ENCODE data around the gene CELF4. TPM values are rescaled to one million over a fixed set of nuclear protein-coding genes. Genes with fewer than 3 reads are reported as not detected.

The CELF4 gene
- not detected for polyA plus RNA-seq (2012; ENCODE audit: low read depth, missing spikeins)

DNA sequence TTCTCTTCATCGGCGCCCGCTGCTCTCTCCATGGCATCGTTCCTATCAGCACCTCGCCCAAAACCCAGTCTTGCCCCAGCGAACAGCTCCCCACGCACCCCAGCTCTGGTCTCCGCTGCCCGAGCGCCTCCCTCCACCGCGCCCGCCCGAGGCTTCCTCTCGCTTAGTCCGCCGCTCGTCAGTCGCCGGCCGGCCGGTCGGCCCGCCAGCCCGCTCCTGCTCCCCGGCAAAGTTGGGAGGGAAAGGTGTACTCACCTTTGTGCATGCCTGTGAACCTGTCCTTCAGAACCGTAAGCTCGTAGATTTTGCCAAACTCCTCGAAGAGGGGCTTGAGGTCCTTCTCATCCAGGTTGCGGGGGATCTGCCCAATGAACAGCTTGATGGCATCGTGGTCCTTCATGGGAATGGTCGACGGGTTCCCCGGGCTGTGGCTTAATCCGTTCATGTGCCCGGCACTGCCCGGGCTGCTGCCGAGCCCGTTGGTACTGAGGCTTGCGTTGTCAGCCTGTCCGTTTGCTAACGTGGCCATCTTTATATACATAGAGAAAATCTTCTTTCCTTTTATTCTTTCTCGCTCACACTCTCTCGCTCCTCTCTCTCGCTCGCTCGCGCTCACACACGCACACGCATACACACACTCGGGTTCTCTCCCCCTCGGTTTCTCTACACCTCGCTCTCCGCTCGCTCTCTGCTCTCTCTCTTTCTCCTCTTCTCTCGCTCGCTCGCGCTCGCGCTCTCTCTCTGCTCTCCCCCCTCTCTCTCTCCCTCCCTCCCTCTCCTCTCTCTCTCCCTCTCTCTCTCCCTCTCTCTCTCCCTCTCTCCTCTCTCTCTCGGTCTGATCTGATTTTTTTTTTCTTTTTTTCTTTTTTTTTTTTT lies at the start of gene CELF4:
Gene CELF4 (minus strand): TSS at position 698 of the 876 bp plus-strand sequence.
- no peak for FAIRE-seq
- no peak for DNase-seq (ENCODE audit: insufficient read length, low spot score)
- TF ChIP-seq POLR2AphosphoS5 (IDR thresholded peaks at IDR 0.05; ENCODE audit: low read depth, low read length) (no peak), TAF1 (IDR thresholded peaks at IDR 0.05; ENCODE audit: low read depth, low read length) (no peak), SPI1 (IDR thresholded peaks at IDR 0.05; ENCODE audit: low read depth, low read length) (no peak), POLR2A (IDR thresholded peaks at IDR 0.05; ENCODE audit: low read depth, low read length) (no peak), POU2F2 (IDR thresholded peaks at IDR 0.05; ENCODE audit: low read depth, low read length) (no peak), PAX5 (IDR thresholded peaks at IDR 0.05; ENCODE audit: insufficient read depth, low read length, severe bottlenecking) (no peak)

DNA sequence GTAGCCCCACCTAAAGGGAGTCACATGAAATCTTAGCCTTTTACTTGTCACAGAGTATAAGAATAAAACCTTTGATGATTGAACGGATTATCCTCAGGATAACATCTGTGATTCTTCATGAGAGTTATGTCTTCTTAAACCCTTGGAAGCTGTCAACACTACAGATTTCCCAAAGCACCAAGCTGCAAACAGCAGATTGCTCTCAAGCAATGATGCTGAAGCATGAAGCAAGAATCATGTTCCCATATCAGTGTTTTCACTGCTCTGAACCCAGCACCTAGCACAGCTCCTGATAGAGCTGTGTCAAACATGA lies 47.6 kb upstream of the CELF4 start:
- TF ChIP-seq POLR2A (IDR thresholded peaks at IDR 0.05; ENCODE audit: low read depth, low read length) (no peak), PAX5 (IDR thresholded peaks at IDR 0.05; ENCODE audit: insufficient read depth, low read length, severe bottlenecking) (no peak), POLR2AphosphoS5 (IDR thresholded peaks at IDR 0.05; ENCODE audit: low read depth, low read length) (no peak), SPI1 (IDR thresholded peaks at IDR 0.05; ENCODE audit: low read depth, low read length) (no peak), POU2F2 (IDR thresholded peaks at IDR 0.05; ENCODE audit: low read depth, low read length) (no peak)
- DNase-seq (ENCODE audit: insufficient read length, low spot score): no peak
- FAIRE-seq: no peak

DNA sequence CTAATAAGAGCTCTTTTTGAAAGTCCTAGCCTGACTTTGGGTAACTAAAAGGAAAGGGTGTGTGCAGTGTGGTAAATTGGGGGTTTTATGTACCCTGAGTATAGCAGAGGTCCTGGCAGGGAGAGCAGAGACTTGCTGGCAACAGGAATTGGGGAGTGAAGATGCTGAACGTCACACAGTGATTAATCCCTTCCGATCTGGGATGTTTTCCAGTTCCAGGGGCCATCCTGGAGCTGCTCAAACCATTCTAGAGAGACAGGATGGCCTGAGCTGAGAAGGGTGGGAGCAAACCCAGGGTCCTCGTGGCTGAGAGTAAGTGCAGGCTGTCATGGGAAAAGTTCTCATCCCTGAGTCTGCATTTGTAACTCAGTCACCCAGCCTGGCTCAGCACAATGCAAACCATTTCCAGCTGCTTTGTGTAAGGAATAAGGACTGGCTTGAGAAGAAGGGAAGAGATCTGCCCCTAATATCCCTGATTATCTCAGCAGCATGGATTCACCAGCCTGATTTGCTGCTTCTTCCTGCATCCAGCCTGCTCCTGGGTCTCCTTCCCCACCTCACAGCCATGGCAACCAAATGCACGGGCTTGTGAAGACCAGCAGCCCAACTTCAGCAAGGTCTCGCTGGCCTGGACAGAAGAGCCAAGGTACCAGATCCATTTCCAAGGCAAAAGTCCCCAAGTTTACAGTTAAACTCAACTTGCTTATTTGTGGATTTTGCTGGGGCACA lies 47.1 kb upstream of the CELF4 start:
- no peak for TF ChIP-seq POU2F2 (IDR thresholded peaks at IDR 0.05; ENCODE audit: low read depth, low read length)
- TF ChIP-seq POLR2AphosphoS5 (IDR thresholded peaks at IDR 0.05; ENCODE audit: low read depth, low read length): no peak
- TF ChIP-seq SPI1 (IDR thresholded peaks at IDR 0.05; ENCODE audit: low read depth, low read length): no peak
- no peak for TF ChIP-seq POLR2A (IDR thresholded peaks at IDR 0.05; ENCODE audit: low read depth, low read length)
- TF ChIP-seq TAF1 (IDR thresholded peaks at IDR 0.05; ENCODE audit: low read depth, low read length): no peak
- TF ChIP-seq PAX5 (IDR thresholded peaks at IDR 0.05; ENCODE audit: insufficient read depth, low read length, severe bottlenecking): no peak
- FAIRE-seq (no peak), DNase-seq (ENCODE audit: insufficient read length, low spot score) (no peak)

DNA sequence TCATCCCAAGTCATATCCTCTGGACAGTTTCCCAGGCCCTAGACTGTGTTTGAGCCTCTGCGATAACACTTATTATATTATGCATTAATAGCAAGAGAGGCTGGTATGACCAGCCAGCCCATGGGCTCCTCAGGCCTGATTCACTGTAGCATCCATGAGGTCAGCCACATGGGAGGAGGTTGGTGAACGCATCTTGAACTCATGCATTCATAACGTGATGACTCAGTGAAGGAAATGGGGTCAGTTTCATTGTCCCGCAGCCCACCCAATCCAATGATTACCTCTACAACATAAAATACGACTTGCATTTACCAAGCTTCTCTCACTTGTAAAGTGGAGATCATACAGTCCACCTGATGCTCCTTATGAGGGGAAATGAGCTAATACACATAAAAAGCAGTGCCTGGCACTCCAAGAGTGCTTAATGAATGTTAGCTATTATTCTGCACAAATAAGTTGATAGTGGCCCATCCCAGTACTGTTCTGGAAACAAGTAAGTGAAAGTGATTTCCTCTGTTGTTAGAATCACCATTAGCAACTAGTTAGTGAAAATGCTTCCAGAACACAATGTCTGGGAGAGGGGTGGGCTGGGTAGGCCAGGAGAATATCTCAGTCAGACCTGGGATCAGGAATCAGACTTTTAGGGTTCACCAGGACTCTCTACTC lies 46.1 kb upstream of the CELF4 start:
- no peak for TF ChIP-seq TAF1 (IDR thresholded peaks at IDR 0.05; ENCODE audit: low read depth, low read length)
- no peak for TF ChIP-seq POU2F2 (IDR thresholded peaks at IDR 0.05; ENCODE audit: low read depth, low read length)
- no peak for TF ChIP-seq PAX5 (IDR thresholded peaks at IDR 0.05; ENCODE audit: insufficient read depth, low read length, severe bottlenecking)
- TF ChIP-seq SPI1 (IDR thresholded peaks at IDR 0.05; ENCODE audit: low read depth, low read length): no peak
- no peak for TF ChIP-seq POLR2A (IDR thresholded peaks at IDR 0.05; ENCODE audit: low read depth, low read length)
- no peak for TF ChIP-seq POLR2AphosphoS5 (IDR thresholded peaks at IDR 0.05; ENCODE audit: low read depth, low read length)
- FAIRE-seq (no peak), DNase-seq (ENCODE audit: insufficient read length, low spot score) (no peak)

DNA sequence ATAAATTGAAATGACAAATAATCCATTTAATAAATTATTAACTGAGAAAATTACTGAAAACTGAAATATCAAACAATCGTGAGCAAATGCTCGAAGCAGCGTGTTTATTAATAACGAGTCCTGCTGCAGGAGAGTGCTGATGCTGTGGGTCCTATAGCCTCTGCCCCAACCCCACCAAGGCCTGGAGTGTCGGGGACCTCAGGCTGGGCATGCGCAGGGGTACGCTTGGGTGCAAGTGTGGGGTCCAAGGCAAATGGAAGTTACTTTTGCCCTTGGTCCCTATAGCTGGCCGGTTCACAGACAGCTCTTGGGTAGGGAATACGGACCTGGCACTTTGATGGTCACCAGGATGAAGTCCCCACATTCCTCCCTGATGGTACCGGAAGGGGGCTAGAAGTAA lies 43.3 kb upstream of the CELF4 start:
- DNase-seq (ENCODE audit: insufficient read length, low spot score) (no peak), FAIRE-seq (no peak)
- TF ChIP-seq POLR2AphosphoS5 (IDR thresholded peaks at IDR 0.05; ENCODE audit: low read depth, low read length) (no peak), TAF1 (IDR thresholded peaks at IDR 0.05; ENCODE audit: low read depth, low read length) (no peak), PAX5 (IDR thresholded peaks at IDR 0.05; ENCODE audit: insufficient read depth, low read length, severe bottlenecking) (no peak), SPI1 (IDR thresholded peaks at IDR 0.05; ENCODE audit: low read depth, low read length) (no peak), POLR2A (IDR thresholded peaks at IDR 0.05; ENCODE audit: low read depth, low read length) (no peak), POU2F2 (IDR thresholded peaks at IDR 0.05; ENCODE audit: low read depth, low read length) (no peak)

DNA sequence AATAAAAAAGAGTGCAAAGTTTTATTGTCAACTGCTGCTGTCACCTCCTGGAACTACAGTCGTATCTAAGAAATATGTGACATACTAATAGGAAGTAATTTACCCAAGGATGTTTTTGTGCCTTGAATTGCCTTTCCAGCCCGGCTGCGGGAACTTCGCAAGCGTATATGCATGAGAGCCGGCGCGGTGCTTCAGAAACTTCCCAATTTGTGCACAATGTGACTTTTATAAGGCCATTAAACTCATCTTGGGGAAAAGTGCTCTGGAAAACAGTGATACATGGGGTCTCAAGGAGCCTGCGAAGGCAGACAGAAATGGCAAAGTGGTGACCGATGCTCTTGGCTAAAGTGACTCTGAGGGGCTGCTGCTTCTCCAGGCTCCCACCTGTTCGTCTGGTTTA lies 41.7 kb upstream of the CELF4 start:
- FAIRE-seq: no peak
- no peak for DNase-seq (ENCODE audit: insufficient read length, low spot score)
- no peak for TF ChIP-seq POU2F2 (IDR thresholded peaks at IDR 0.05; ENCODE audit: low read depth, low read length)
- TF ChIP-seq POLR2AphosphoS5 (IDR thresholded peaks at IDR 0.05; ENCODE audit: low read depth, low read length): no peak
- TF ChIP-seq SPI1 (IDR thresholded peaks at IDR 0.05; ENCODE audit: low read depth, low read length): no peak
- TF ChIP-seq POLR2A (IDR thresholded peaks at IDR 0.05; ENCODE audit: low read depth, low read length): no peak
- no peak for TF ChIP-seq TAF1 (IDR thresholded peaks at IDR 0.05; ENCODE audit: low read depth, low read length)
- TF ChIP-seq PAX5 (IDR thresholded peaks at IDR 0.05; ENCODE audit: insufficient read depth, low read length, severe bottlenecking): no peak

DNA sequence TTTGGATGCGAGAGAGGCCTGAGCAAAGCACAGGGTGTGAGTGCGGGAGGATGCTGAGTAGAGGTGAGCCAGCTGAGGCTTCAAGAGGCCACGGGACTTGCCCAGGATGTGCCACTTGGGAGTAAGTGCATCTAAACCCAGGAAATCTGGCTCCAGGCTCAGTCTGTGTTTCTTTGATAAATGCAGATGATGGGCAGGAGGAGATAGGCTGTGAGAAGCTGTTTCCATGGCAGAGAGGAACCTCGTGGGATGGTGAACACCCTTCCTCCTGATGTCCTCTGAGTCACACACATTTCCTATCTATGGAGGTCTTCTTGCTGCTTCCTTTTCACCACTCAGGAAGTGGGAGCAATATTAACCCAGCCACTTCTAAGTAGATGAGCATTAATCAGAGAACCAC lies 38.4 kb upstream of the CELF4 start:
- no peak for TF ChIP-seq PAX5 (IDR thresholded peaks at IDR 0.05; ENCODE audit: insufficient read depth, low read length, severe bottlenecking)
- no peak for TF ChIP-seq POLR2AphosphoS5 (IDR thresholded peaks at IDR 0.05; ENCODE audit: low read depth, low read length)
- no peak for TF ChIP-seq TAF1 (IDR thresholded peaks at IDR 0.05; ENCODE audit: low read depth, low read length)
- no peak for TF ChIP-seq SPI1 (IDR thresholded peaks at IDR 0.05; ENCODE audit: low read depth, low read length)
- TF ChIP-seq POU2F2 (IDR thresholded peaks at IDR 0.05; ENCODE audit: low read depth, low read length): no peak
- TF ChIP-seq POLR2A (IDR thresholded peaks at IDR 0.05; ENCODE audit: low read depth, low read length): no peak
- FAIRE-seq (no peak), DNase-seq (ENCODE audit: insufficient read length, low spot score) (no peak)

DNA sequence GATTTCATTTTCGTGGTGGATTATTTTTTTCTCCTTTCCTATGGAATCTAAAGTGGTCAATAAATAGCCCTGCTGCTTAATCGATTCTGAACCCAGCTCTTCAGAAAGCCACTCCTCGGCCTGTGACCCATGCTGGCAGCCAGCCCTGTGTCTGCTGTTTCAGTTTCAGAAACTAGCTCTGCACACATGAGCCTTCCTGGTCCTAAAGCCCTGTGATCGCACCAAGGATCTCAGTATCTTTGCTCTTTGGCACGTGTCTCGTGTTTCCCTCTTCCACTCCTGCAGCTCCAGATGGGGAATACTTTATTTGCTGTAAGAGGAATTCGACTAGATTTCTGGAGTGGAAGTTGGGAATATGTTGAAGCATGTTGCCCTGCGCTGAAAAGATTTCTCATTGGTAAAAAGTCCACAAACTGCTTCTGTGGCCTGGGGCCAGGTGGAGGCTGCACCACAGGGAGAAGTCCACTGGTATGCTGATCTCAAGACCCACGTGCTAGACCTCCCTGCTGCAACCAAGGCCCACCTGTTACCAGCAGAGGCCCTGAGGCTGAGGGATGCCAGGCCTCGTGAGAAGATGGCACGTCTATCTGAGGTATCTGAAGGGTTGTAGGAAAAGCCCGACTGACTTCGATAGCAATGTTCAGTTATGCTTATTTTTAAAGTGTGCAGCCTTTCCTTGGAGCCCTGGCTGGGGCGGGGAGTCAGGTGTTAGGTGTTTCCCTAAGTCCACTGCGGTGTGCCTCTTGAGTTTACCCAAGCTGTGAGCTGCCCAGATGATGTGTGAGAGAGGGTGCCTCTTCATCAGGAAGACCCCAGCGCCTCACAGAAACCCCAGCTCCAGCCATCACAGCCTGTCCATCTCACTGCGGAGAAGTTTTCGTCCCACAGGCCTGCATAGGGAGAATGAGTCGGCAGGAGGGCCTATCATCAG lies 33.6 kb upstream of the CELF4 start:
- FAIRE-seq (no peak), DNase-seq (ENCODE audit: insufficient read length, low spot score) (no peak)
- TF ChIP-seq POU2F2 (IDR thresholded peaks at IDR 0.05; ENCODE audit: low read depth, low read length) (no peak), TAF1 (IDR thresholded peaks at IDR 0.05; ENCODE audit: low read depth, low read length) (no peak), POLR2AphosphoS5 (IDR thresholded peaks at IDR 0.05; ENCODE audit: low read depth, low read length) (no peak), POLR2A (IDR thresholded peaks at IDR 0.05; ENCODE audit: low read depth, low read length) (no peak), SPI1 (IDR thresholded peaks at IDR 0.05; ENCODE audit: low read depth, low read length) (no peak), PAX5 (IDR thresholded peaks at IDR 0.05; ENCODE audit: insufficient read depth, low read length, severe bottlenecking) (no peak)

Data from GM12891 (cell line).